K562 (cell line): ENCODE results near the gene DCUN1D2. TPM values are rescaled to one million over a fixed set of nuclear protein-coding genes. Genes with fewer than 3 reads are reported as not detected.

Source experiments
- ATAC-seq: fragments of 200-7000 bp; cut with Tn5 transposase; 3 replicates; pipeline ENCODE4 v1.9.1; 2020; ENCODE audit warnings: moderate library complexity
- BruUV-seq: library from RNA; stranded (reverse); fragments of 400-500 nt; replicated peaks from 2 replicates; lab custom pipeline; 2021; lab: Mats Ljungman, UMichigan
- CTCF ChIA-PET: fragments of 300-600 bp; formaldehyde crosslinking; extraction: SDS; loops from one replicate; lab custom pipeline; 2021; ENCODE audit warnings: low intra/inter-chr PET ratio; lab: Yijun Ruan, JAX
- POLR2A ChIA-PET: fragments of 300-600, 350-650 bp; sonication (Branson Sonifier 250); formaldehyde crosslinking; extraction: SDS; loops from one replicate; lab custom pipeline; 2021; ENCODE audit warnings: antibody characterized with exemption, inconsistent platforms; lab: Yijun Ruan, JAX
- DNase-seq, 4 experiments: peaks; one replicate each; pipeline versions ENCODE4 v3.0.0 to v3.0.0-alpha.2; 2011 to 2018; ENCODE audit warnings: low spot score in 3 of 4, mixed read lengths in 3 of 4; ENCODE audit errors: extremely low read depth in 1 of 4
- FAIRE-seq: peaks from 2 replicates; lab custom pipeline; 2011; peaks lifted over from hg19 to GRCh38; lab: Jason Lieb, UNC
- H2AFZ ChIP-seq: 2 replicates; pipeline ENCODE4 v1.6.0; 2011; ENCODE audit warnings: low read depth, low read length, control low read depth, inconsistent platforms
- H3K27ac ChIP-seq: fragments of 200-600 bp; 3 replicates; pipeline ENCODE4 v1.8.0; 2011; ENCODE audit warnings: low read depth, mild to moderate bottlenecking, control low read depth, inconsistent platforms, low read length, moderate library complexity, mixed read lengths; ENCODE audit errors: extremely low read depth
- H3K27me3 ChIP-seq, 2 experiments: fragments of 300-600 bp in 1 of 2; 2 replicates in 1 of 2; 3 replicates in 1 of 2; pipeline versions ENCODE4 v1.6.0 to v1.8.0; 2011; ENCODE audit warnings: inconsistent platforms in 2 of 2, low read length in 2 of 2, mild to moderate bottlenecking in 1 of 2, mixed read lengths in 1 of 2, moderate library complexity in 1 of 2; ENCODE audit not compliant: control insufficient read depth in 2 of 2, insufficient read depth in 2 of 2
- H3K36me3 ChIP-seq: fragments of 300-600 bp; 3 replicates; pipeline ENCODE4 v1.8.0; 2011; ENCODE audit warnings: mild to moderate bottlenecking, low read length, inconsistent platforms; ENCODE audit not compliant: control insufficient read depth, insufficient read depth
- H3K4me1 ChIP-seq, 2 experiments: fragments of 200-600 bp in 1 of 2; replicated peaks in 1 of 2; 2 replicates in 1 of 2; 3 replicates in 1 of 2; pipeline versions ENCODE4 v1.5.1 to v1.8.0; 2011; ENCODE audit warnings: inconsistent platforms in 2 of 2, low read length in 2 of 2, mild to moderate bottlenecking in 1 of 2, mixed read lengths in 1 of 2, moderate library complexity in 1 of 2; ENCODE audit not compliant: control insufficient read depth in 2 of 2, insufficient read depth in 2 of 2
- H3K4me2 ChIP-seq: 2 replicates; pipeline ENCODE4 v1.6.1; 2011; ENCODE audit warnings: low read length, control low read depth, inconsistent platforms, mixed read lengths; ENCODE audit not compliant: insufficient read depth
- H3K4me3 ChIP-seq: fragments of 200-600 bp; sonication (generic), shearing (Covaris generic); 2 replicates; pipeline ENCODE4 v1.5.1; 2016; ENCODE audit warnings: control low read depth, inconsistent platforms
- H3K79me2 ChIP-seq: fragments of 200-600 bp; 3 replicates; pipeline ENCODE4 v1.8.0; 2011; ENCODE audit warnings: low read length, inconsistent platforms; ENCODE audit not compliant: control insufficient read depth, insufficient read depth
- H3K9ac ChIP-seq, 2 experiments: 2 replicates each; pipeline versions ENCODE4 v1.6.0 to v1.6.1; 2011; ENCODE audit warnings: low read depth in 2 of 2, low read length in 2 of 2, control low read depth in 1 of 2, inconsistent platforms in 1 of 2, mild to moderate bottlenecking in 1 of 2, mixed read lengths in 1 of 2; ENCODE audit not compliant: insufficient read depth in 1 of 2
- H3K9me1 ChIP-seq: one replicate; pipeline ENCODE4 v1.6.0; 2011; ENCODE audit warnings: inconsistent platforms, mild to moderate bottlenecking, low read length, moderate library complexity; ENCODE audit not compliant: control insufficient read depth, insufficient read depth
- H3K9me3 ChIP-seq: replicated peaks from 2 replicates; pipeline ENCODE4 v1.5.1; 2011; ENCODE audit warnings: low read depth, low read length, inconsistent platforms; ENCODE audit not compliant: control insufficient read depth, insufficient read depth
- H4K20me1 ChIP-seq: replicated peaks from 2 replicates; pipeline ENCODE4 v1.6.1; 2011; ENCODE audit warnings: low read length, inconsistent platforms, mixed read lengths; ENCODE audit not compliant: control insufficient read depth, insufficient read depth
- JUNB ChIP-seq: fragments of 450-650 bp; formaldehyde crosslinking; conservative IDR thresholded peaks from 2 replicates; pipeline ENCODE4 v1.4.0; 2020; ENCODE audit warnings: mild to moderate bottlenecking
- POLR2H ChIP-seq: IDR thresholded peaks from 2 replicates; pipeline ENCODE4 v1.6.1; 2016; ENCODE audit warnings: missing genetic modification characterization, low read depth, mild to moderate bottlenecking, control low read depth, missing compliant biosample characterization, moderate library complexity
- RB1 ChIP-seq: fragments of 450-650 bp; IDR thresholded peaks from 2 replicates; pipeline ENCODE4 v1.6.1; 2017; ENCODE audit warnings: low read depth, mild to moderate bottlenecking
- SPI1 ChIP-seq: IDR thresholded peaks from 2 replicates; pipeline ENCODE4 v1.6.1; 2011; ENCODE audit warnings: low read depth, low read length, control low read depth, borderline replicate concordance
- TAF1 ChIP-seq: IDR thresholded peaks from 2 replicates; pipeline ENCODE4 v1.6.1; 2011; ENCODE audit warnings: mild to moderate bottlenecking, low read length, moderate library complexity; ENCODE audit not compliant: insufficient read depth, control insufficient read depth, severe bottlenecking; ENCODE audit errors: extremely low read depth
- ZBTB17 ChIP-seq: fragments of 450-650 bp; formaldehyde crosslinking; IDR thresholded peaks from 2 replicates; pipeline ENCODE4 v1.4.0; 2020; ENCODE audit warnings: mild to moderate bottlenecking
- WGBS: fragments of 100-300 bp; shearing (Covaris generic); methylation state at CpG from one replicate; pipeline ENCODE4 v1.1.6; 2016; ENCODE audit warnings: low coverage, mixed read lengths; ENCODE audit not compliant: insufficient coverage; ENCODE audit errors: missing lambda C conversion rate; 5-methylcytosine and 5-hydroxymethylcytosine counted together
- in situ Hi-C: fragments of 300-500 bp; cut with MboI; formaldehyde crosslinking; loops from 4 replicates; pipeline ENCODE4 v1.15.0; 2018; ENCODE audit warnings: inconsistent platforms, mixed read lengths
- intact Hi-C: fragments of 100-400 bp; cut with micrococcal nuclease; formaldehyde crosslinking; loops from 2 replicates; pipeline ENCODE4 v1.14.2; 2022
- polyA plus RNA-seq, 8 experiments: library from polyadenylated mRNA; depleted of rRNA in 4 of 8; stranded (reverse) in 5 of 8; unstranded in 3 of 8; fragments of >200 nt; fragmentation: Nextera tagmentation in 2 of 8; fragmentation: Illumina TruSeq in 1 of 8; extraction: Ambion mirVana in 2 of 8; extraction: Trizol in 1 of 8; gene quantifications; 2 replicates each; pipeline versions ENCODE4 v1.2.1 to v1.2.3, GENCODE V29; 2011 to 2014; ENCODE audit warnings: inconsistent platforms in 1 of 8, missing spikeins in 1 of 8
- total RNA-seq, 7 experiments: library from RNA; depleted of rRNA in 6 of 7; stranded (reverse); fragments of >200 nt in 6 of 7; fragmentation: Illumina TruSeq in 2 of 7; extraction: Trizol in 2 of 7; gene quantifications; 2 replicates each; pipeline versions ENCODE4 v1.2.1 to v1.2.3, GENCODE V29; 2011 to 2021; ENCODE audit warnings: low replicate concordance in 1 of 7
- TF ChIP-seq, protein P1 (sequence below), 2 experiments: IDR thresholded peaks in 1 of 2; conservative IDR thresholded peaks in 1 of 2; 2 replicates each; pipeline ENCODE4 v1.6.1; 2016; ENCODE audit warnings: low read depth in 2 of 2, mild to moderate bottlenecking in 1 of 2, missing compliant biosample characterization in 1 of 2, missing genetic modification characterization in 1 of 2, moderate library complexity in 1 of 2
- TF ChIP-seq, protein P2 (sequence below): fragments of 450-650 bp; IDR thresholded peaks from 2 replicates; pipeline ENCODE4 v1.6.1; 2016; ENCODE audit warnings: mild to moderate bottlenecking, moderate library complexity

Gene DCUN1D2
- total and polyA plus RNA-seq, 9 of the 15 experiments (the other 6 are each of a cell fraction or from before 2014, with no cell fraction given), result 2.1 to 16.8 (median 11.1) TPM

DNA sequence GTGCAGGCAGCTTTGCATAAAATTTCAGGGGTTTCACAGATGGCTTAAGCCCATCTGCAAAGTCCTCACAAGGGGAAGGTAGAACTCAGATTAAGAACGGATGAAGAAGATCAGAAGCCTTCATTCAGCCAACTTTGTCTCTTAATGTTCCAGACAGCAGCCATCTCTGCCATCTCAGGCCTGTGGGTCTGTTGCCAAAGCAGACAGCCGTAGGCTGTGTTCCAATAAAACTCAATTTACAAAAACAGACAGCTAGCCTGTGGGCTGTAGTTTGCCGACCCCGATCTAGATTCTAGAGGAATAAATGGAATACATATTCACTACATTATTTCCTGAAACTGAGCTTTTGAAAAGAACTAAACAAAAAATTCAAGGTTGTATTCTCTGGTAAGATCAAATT is 3.8 kb downstream of the DCUN1D2 start:
- 56% methylated on average over 4 of the region's 4 CpGs for WGBS
- ATAC-seq (no peak), DNase-seq (no peak), FAIRE-seq (no peak)
- peaks cover 88% of the 10 kb centered on the region for H3K79me2 ChIP-seq
- H3K4me2 ChIP-seq, result no peak overlapping the region
- POLR2A ChIA-PET, result interaction anchor here (1.4 kb wide), 2 partner anchors 9 to 36 kb away, joined by 4 to 5 read pairs; no protein-coding TSS in a partner anchor
- H2AFZ ChIP-seq, result no peak overlapping the region
- CTCF ChIA-PET, result no interaction called here
- no peak overlapping the region for H3K4me3 ChIP-seq
- peaks cover 6% of the 10 kb centered on the region for H4K20me1 ChIP-seq
- no peaks in the 10 kb centered on the region for H3K9me3 ChIP-seq
- in situ Hi-C loops (no loop called here), intact Hi-C loops (no loop called here)
- BruUV-seq, result no TSS peak
- H3K4me1 ChIP-seq, result peaks cover 11 to 28% of the 10 kb centered on the region in 2 experiments; a peak in 4 of 5 replicates
- H3K36me3 ChIP-seq, result peaks cover 32% of the 10 kb centered on the region; the same call in 1 of the 3 replicates
- H3K27ac ChIP-seq, result no peak overlapping the region
- peaks cover 3% of the 10 kb centered on the region for H3K9me1 ChIP-seq
- no peak overlapping the region for H3K9ac ChIP-seq
- H3K27me3 ChIP-seq, result no peaks in the 10 kb centered on the region
- TF ChIP-seq, protein P1, sequence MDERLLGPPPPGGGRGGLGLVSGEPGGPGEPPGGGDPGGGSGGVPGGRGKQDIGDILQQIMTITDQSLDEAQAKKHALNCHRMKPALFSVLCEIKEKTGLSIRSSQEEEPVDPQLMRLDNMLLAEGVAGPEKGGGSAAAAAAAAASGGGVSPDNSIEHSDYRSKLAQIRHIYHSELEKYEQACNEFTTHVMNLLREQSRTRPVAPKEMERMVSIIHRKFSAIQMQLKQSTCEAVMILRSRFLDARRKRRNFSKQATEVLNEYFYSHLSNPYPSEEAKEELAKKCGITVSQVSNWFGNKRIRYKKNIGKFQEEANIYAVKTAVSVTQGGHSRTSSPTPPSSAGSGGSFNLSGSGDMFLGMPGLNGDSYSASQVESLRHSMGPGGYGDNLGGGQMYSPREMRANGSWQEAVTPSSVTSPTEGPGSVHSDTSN (CRISPR knock-in tag; IDR thresholded peaks at IDR 0.05; ENCODE audit: low read depth), result no peak
- TF ChIP-seq, protein P1 (tag; conservative IDR thresholded peaks at IDR 0.05; ENCODE audit: low read depth), result no peak
- TF ChIP-seq, protein P2, sequence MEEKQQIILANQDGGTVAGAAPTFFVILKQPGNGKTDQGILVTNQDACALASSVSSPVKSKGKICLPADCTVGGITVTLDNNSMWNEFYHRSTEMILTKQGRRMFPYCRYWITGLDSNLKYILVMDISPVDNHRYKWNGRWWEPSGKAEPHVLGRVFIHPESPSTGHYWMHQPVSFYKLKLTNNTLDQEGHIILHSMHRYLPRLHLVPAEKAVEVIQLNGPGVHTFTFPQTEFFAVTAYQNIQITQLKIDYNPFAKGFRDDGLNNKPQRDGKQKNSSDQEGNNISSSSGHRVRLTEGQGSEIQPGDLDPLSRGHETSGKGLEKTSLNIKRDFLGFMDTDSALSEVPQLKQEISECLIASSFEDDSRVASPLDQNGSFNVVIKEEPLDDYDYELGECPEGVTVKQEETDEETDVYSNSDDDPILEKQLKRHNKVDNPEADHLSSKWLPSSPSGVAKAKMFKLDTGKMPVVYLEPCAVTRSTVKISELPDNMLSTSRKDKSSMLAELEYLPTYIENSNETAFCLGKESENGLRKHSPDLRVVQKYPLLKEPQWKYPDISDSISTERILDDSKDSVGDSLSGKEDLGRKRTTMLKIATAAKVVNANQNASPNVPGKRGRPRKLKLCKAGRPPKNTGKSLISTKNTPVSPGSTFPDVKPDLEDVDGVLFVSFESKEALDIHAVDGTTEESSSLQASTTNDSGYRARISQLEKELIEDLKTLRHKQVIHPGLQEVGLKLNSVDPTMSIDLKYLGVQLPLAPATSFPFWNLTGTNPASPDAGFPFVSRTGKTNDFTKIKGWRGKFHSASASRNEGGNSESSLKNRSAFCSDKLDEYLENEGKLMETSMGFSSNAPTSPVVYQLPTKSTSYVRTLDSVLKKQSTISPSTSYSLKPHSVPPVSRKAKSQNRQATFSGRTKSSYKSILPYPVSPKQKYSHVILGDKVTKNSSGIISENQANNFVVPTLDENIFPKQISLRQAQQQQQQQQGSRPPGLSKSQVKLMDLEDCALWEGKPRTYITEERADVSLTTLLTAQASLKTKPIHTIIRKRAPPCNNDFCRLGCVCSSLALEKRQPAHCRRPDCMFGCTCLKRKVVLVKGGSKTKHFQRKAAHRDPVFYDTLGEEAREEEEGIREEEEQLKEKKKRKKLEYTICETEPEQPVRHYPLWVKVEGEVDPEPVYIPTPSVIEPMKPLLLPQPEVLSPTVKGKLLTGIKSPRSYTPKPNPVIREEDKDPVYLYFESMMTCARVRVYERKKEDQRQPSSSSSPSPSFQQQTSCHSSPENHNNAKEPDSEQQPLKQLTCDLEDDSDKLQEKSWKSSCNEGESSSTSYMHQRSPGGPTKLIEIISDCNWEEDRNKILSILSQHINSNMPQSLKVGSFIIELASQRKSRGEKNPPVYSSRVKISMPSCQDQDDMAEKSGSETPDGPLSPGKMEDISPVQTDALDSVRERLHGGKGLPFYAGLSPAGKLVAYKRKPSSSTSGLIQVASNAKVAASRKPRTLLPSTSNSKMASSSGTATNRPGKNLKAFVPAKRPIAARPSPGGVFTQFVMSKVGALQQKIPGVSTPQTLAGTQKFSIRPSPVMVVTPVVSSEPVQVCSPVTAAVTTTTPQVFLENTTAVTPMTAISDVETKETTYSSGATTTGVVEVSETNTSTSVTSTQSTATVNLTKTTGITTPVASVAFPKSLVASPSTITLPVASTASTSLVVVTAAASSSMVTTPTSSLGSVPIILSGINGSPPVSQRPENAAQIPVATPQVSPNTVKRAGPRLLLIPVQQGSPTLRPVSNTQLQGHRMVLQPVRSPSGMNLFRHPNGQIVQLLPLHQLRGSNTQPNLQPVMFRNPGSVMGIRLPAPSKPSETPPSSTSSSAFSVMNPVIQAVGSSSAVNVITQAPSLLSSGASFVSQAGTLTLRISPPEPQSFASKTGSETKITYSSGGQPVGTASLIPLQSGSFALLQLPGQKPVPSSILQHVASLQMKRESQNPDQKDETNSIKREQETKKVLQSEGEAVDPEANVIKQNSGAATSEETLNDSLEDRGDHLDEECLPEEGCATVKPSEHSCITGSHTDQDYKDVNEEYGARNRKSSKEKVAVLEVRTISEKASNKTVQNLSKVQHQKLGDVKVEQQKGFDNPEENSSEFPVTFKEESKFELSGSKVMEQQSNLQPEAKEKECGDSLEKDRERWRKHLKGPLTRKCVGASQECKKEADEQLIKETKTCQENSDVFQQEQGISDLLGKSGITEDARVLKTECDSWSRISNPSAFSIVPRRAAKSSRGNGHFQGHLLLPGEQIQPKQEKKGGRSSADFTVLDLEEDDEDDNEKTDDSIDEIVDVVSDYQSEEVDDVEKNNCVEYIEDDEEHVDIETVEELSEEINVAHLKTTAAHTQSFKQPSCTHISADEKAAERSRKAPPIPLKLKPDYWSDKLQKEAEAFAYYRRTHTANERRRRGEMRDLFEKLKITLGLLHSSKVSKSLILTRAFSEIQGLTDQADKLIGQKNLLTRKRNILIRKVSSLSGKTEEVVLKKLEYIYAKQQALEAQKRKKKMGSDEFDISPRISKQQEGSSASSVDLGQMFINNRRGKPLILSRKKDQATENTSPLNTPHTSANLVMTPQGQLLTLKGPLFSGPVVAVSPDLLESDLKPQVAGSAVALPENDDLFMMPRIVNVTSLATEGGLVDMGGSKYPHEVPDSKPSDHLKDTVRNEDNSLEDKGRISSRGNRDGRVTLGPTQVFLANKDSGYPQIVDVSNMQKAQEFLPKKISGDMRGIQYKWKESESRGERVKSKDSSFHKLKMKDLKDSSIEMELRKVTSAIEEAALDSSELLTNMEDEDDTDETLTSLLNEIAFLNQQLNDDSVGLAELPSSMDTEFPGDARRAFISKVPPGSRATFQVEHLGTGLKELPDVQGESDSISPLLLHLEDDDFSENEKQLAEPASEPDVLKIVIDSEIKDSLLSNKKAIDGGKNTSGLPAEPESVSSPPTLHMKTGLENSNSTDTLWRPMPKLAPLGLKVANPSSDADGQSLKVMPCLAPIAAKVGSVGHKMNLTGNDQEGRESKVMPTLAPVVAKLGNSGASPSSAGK, result no peak
- no peak for TF ChIP-seq JUNB (CRISPR knock-in tag)
- TF ChIP-seq RB1, result no peak
- no peak for TF ChIP-seq TAF1
- no peak for TF ChIP-seq POLR2H (tag)
- TF ChIP-seq SPI1, result no peak
- no peak for TF ChIP-seq ZBTB17 (CRISPR knock-in tag)
